Measurements from ENCODE around the gene CD40LG.

Gene CD40LG

DNA sequence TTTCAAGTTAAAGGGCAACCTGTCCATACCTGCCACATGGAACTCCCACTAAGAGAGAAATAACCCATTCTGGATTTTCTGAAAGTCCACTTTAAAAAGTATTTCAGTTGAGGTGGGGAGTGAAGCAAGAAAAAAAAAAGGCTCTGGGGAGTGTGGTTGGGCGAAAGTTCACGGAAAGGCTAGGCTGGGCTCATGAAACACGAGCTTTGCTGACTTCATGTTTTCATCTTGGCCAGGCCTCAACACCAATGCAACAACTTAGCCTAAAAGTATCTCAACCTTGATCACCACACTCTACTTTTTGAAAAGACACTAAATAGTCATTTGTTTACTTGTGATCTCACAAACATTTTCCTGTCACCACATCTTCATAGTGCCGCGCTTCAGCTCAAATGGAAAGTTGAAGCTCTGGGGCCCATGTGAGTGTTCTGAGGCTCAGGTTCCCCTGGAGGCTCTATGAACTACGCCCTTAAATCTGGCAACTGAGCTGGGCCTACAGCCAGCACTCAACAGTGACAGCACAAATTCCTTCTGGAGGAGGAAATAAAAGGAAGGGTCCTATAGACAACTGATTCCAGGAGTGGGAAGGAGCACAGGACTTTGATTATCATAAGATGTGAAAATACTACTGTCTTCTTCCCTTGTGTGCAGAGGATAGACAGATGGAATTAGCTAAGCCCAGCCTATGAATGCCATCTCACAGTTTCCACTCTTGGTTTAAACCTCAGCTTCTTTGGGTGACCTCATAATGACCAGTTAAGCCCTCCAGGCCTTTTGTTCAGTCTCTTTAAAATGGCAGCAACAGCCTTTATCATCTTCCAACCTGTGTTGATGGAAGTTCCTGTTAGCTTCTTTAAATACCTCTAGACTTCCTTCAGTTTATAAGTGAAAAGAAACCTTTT is 5.1 kb downstream of the CD40LG start:
- DNase-seq: no peak

DNA sequence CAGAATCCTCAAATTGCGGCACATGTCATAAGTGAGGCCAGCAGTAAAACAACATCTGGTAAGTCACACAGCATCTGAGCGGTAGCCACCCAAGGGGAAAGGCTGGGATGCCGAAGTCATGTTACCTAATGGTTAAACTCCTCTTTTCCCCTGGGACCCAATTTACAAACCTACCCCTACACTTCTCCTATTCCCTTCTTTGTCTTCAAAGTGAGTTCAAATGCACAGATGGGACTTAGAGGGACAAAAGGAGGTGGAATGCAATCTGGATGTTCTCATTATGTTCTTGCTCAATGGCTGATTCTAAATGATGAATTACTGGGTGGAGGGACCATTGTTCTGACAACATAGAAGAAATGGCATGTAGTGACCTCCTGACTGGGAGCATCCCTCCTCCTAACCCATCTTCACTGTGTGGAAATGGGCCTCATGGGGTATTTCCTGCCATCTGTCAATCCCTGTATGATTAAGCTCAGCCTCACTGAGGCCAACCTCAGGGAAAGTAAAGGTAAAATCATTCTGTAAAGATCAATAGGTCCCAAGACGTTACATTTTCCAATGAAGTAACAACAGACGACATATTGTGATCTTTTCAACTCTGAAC is 8.5 kb downstream of the CD40LG start:
- DNase-seq: no peak

- DNase-seq: no peak
Measured at GRCh38 chrX:136658151-136658550, 10.2 kb downstream of the CD40LG start.

DNA sequence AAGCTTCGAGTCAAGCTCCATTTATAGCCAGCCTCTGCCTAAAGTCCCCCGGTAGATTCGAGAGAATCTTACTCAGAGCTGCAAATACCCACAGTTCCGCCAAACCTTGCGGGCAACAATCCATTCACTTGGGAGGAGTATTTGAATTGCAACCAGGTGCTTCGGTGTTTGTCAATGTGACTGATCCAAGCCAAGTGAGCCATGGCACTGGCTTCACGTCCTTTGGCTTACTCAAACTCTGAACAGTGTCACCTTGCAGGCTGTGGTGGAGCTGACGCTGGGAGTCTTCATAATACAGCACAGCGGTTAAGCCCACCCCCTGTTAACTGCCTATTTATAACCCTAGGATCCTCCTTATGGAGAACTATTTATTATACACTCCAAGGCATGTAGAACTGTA is 11.2 kb downstream of the CD40LG start:
- no peak for DNase-seq

DNA sequence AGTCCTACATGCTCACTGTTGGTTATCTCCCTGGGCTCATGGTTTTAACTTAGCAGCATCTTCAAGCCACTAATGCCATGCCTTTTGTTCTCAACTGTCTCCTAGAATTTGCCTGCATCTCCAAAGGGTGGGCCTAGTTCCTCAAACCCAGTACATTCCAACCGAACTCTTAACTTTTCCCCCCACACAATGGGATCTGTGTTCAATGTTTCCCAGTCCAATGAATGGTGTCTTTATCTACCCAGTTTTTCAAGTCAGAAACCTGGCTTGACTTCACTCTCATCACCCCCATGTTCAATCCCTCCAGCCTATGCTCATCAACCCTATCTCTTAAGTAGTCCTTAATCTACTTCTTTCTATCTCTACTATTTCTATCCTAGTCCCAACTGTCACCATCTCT is 12.9 kb downstream of the CD40LG start:
- no peak for DNase-seq

- no peak for DNase-seq
Measured at GRCh38 chrX:136662104-136662503, 14.1 kb downstream of the CD40LG start.

GRCh38 chrX:136662976-136663375 is 15.0 kb downstream of the CD40LG start:
- DNase-seq: no peak

DNA sequence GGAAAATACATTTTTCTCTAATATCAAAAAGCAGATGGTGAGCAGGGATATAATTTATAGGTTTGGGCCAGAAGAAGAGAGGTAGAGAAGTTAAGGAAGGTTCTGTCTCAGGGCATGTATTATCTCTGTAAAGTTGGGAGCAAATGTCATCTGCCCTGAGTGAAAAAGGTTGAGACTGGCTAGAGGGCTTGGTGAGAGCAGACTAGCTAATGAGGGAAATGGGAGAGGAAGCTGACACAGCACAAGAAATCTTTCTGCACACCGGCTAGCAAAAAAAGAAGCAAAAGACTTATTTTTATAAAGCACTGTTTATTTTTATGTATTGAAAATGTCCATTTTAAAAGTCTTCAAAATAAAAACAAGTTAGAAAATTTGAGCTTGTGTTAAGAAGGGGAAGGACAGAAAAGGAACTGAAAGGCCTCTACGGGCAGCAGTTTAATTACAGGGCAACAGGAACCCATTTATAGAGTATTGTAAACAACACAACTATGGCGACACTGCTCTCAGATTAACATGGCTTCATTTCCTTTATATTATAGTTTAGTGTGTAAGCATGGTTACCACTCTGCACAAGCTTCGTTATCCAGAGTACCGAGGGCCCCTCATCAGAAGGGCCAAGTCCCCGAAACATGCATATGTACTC is 17.4 kb downstream of the CD40LG start:
- DNase-seq: no peak

- no peak for DNase-seq
Measured at GRCh38 chrX:136666088-136666487, 18.1 kb downstream of the CD40LG start.

- DNase-seq: no peak
Measured at GRCh38 chrX:136667446-136668168, 19.6 kb downstream of the CD40LG start.

DNA sequence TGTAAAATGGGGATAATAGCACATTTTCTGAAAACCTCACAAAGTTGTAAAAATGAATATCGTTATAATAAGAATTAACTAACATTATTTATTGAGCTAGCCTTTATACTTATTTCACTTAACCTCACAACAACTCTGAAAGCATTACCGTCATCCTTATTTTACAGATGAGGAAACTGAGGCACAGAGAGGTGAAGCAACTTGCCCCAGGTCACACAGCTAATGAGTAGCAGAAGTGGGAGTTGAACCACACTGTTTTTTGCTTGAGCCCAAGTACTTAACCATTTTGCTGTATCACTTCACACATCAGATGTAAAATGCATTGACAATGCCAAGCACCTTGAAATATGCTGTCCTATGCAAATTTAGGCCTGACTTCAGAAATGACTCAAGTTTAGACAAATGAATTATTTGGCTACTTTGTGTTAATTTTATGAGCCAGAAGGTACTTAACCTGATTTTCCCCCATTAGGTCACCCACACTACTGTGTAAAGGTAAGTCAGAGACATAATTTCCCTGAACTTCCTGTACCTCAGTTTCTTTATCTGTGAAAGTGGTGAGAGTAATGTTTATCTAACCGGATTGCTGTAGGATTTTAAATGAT is 23.1 kb downstream of the CD40LG start:
- DNase-seq: no peak

GRCh38 chrX:136674270-136674985 is 26.5 kb downstream of the CD40LG start:
- DNase-seq: no peak

- DNase-seq: no peak
Measured at GRCh38 chrX:136679531-136679930, 31.6 kb downstream of the CD40LG start.

GRCh38 chrX:136684120-136684519 is 36.2 kb downstream of the CD40LG start:
- no peak for DNase-seq

GRCh38 chrX:136687457-136687856 is 39.5 kb downstream of the CD40LG start:
- no peak for DNase-seq

- no peak for DNase-seq
Measured at GRCh38 chrX:136689436-136689835, 41.5 kb downstream of the CD40LG start.

GRCh38 chrX:136691028-136691809 is 43.3 kb downstream of the CD40LG start:
- DNase-seq: no peak

DNA sequence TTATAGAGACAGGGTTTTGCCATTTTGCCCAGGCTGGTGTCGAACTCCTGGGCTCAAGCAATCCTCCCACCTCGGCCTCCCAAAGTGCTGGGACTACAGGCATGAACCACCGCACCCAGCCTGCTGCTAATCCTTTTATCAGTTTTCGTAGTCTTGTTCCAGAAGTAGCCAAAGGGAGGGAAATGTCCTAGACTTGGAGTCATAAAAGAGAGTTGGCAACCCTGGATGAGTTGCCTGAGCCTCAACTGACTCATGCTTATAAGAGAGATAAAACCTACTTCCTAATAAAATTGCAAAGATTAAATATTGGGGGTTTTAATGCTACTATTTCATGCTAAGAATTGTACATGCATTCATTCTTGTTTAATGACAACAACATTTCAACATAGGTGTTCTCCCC is 44.3 kb downstream of the CD40LG start:
- no peak for DNase-seq

GRCh38 chrX:136694431-136695087 is 46.6 kb downstream of the CD40LG start:
- DNase-seq: peak; percentile 31 to 32

- no peak for DNase-seq
Measured at GRCh38 chrX:136697156-136697555, 49.2 kb downstream of the CD40LG start.

- peak; percentile 22 to 51 for DNase-seq
Measured at GRCh38 chrX:136708348-136708747, 60.4 kb downstream of the CD40LG start.
